Neural progenitor cell (in vitro differentiated cells): ENCODE measurements around the gene MANBA. TPM values are rescaled to one million over a fixed set of nuclear protein-coding genes. Genes with fewer than 3 reads are reported as not detected.

Experiments
- DNase-seq: peaks from one replicate; pipeline ENCODE4 v3.0.0-alpha.2; 2016; ENCODE audit warnings: low spot score
- H2AFZ ChIP-seq: fragments of 200-600 bp; sonication (generic); replicated peaks from 2 replicates; pipeline ENCODE4 v1.6.1; 2016; ENCODE audit warnings: antibody characterized with exemption
- H3F3A ChIP-seq: fragments of 200-600 bp; sonication (generic); 2 replicates; pipeline ENCODE4 v1.6.1; 2016; ENCODE audit warnings: antibody characterized with exemption, low read depth
- H3K27ac ChIP-seq: fragments of 200-600 bp; sonication (generic); 2 replicates; pipeline ENCODE4 v1.5.1; 2016; ENCODE audit warnings: mild to moderate bottlenecking
- H3K27me3 ChIP-seq: fragments of 200-600 bp; sonication (generic); 2 replicates; pipeline ENCODE4 v1.6.1; 2016; ENCODE audit warnings: mild to moderate bottlenecking, moderate library complexity
- H3K36me3 ChIP-seq: fragments of 200-600 bp; sonication (generic); 2 replicates; pipeline ENCODE4 v1.5.1; 2016
- H3K4me1 ChIP-seq: fragments of 200-600 bp; sonication (generic); 2 replicates; pipeline ENCODE4 v1.6.1; 2016; ENCODE audit warnings: mixed run types
- H3K4me2 ChIP-seq: fragments of 200-600 bp; sonication (generic); 2 replicates; pipeline ENCODE4 v1.6.1; 2016
- H3K4me3 ChIP-seq: fragments of 200-600 bp; sonication (generic); 2 replicates; pipeline ENCODE4 v1.5.1; 2016
- H3K79me2 ChIP-seq: fragments of 200-600 bp; sonication (generic); 2 replicates; pipeline ENCODE4 v1.6.1; 2016; ENCODE audit warnings: low read depth
- H3K9ac ChIP-seq: fragments of 200-600 bp; sonication (generic); 2 replicates; pipeline ENCODE4 v1.6.1; 2016
- H3K9me3 ChIP-seq: fragments of 200-600 bp; sonication (generic); 2 replicates; pipeline ENCODE4 v1.5.1; 2016; ENCODE audit warnings: low read depth
- H4K20me1 ChIP-seq: fragments of 200-600 bp; sonication (generic); 2 replicates; pipeline ENCODE4 v1.6.1; 2016; ENCODE audit warnings: low read depth
- H3K27ac Mint-ChIP-seq: 3 replicates; pipeline ENCODE4 v1.8.0; 2021; ENCODE audit warnings: mixed read lengths
- H3K27me3 Mint-ChIP-seq: 2 replicates; pipeline ENCODE4 v1.8.0; 2022; ENCODE audit warnings: low read depth, mild to moderate bottlenecking, inconsistent platforms, moderate library complexity, mixed read lengths; ENCODE audit not compliant: insufficient read depth
- H3K36me3 Mint-ChIP-seq: 3 replicates; pipeline ENCODE4 v1.8.0; 2021; ENCODE audit warnings: mixed read lengths
- H3K4me1 Mint-ChIP-seq: 3 replicates; pipeline ENCODE4 v1.8.0; 2021; ENCODE audit warnings: mixed read lengths
- H3K4me3 Mint-ChIP-seq: 3 replicates; pipeline ENCODE4 v1.8.0; 2021; ENCODE audit warnings: mild to moderate bottlenecking, moderate library complexity, mixed read lengths
- H3K9me3 Mint-ChIP-seq: 3 replicates; pipeline ENCODE4 v1.8.0; 2020; ENCODE audit warnings: mixed read lengths
- CTCF ChIP-seq: fragments of 200-600 bp; sonication (generic); IDR thresholded peaks from 2 replicates; pipeline ENCODE4 v1.5.1; 2017; ENCODE audit warnings: antibody characterized with exemption, mild to moderate bottlenecking
- EZH2 ChIP-seq: fragments of 200-600 bp; sonication (generic); IDR thresholded peaks from 2 replicates; pipeline ENCODE4 v1.6.1; 2017; ENCODE audit warnings: antibody characterized with exemption, mild to moderate bottlenecking, moderate library complexity
- EZH2phosphoT487 ChIP-seq: fragments of 200-600 bp; sonication (generic); IDR thresholded peaks from 2 replicates; pipeline ENCODE4 v1.6.1; 2017; ENCODE audit warnings: antibody characterized with exemption
- total RNA-seq: library from RNA; depleted of rRNA; stranded (reverse); fragments of >200 nt; gene quantifications from 2 replicates; pipeline ENCODE4 v1.2.3, GENCODE V29; 2015; ENCODE audit warnings: low replicate concordance

MANBA gene
- total RNA-seq, 1 donor from 2014 or later = 53.4 TPM

- no peak overlapping the region for H2AFZ ChIP-seq
These were observed 159.1 kb downstream of the MANBA start for GRCh38 chr4:102601586-102602227.

GRCh38 chr4:102600689-102601088 lies 160.1 kb downstream of the MANBA start:
- TF ChIP-seq CTCF = no peak
- TF ChIP-seq EZH2phosphoT487 = no peak
- TF ChIP-seq EZH2 = no peak
- Histone ChIP-seq H3K27ac (no peak overlapping the region), H3K79me2 (no peaks in the 10 kb centered on the region), H3F3A (no peaks in the 10 kb centered on the region), H3K27me3 (no peaks in the 10 kb centered on the region), H3K4me2 (no peak overlapping the region), H3K9me3 (no peaks in the 10 kb centered on the region), H3K36me3 (no peaks in the 10 kb centered on the region), H3K4me3 (no peak overlapping the region), H3K4me1 (no peaks in the 10 kb centered on the region), H3K9ac (no peak overlapping the region), H2AFZ (no peak overlapping the region), H4K20me1 (no peaks in the 10 kb centered on the region)
- Mint-ChIP-seq H3K4me3 (no peak overlapping the region), H3K9me3 (no peaks in the 10 kb centered on the region), H3K36me3 (peaks cover 10% of the 10 kb centered on the region), H3K4me1 (peaks cover 3% of the 10 kb centered on the region), H3K27me3 (no peaks in the 10 kb centered on the region), H3K27ac (no peak overlapping the region)
- DNase-seq = no peak

More at GRCh38 chr4:102601586-102602227, 159.1 kb downstream of the MANBA start:
- H3K4me2 ChIP-seq = no peak overlapping the region
- no peak for TF ChIP-seq CTCF
- no peak for TF ChIP-seq EZH2phosphoT487
- TF ChIP-seq EZH2 = no peak
- H3F3A ChIP-seq = no peaks in the 10 kb centered on the region
- H3K27me3 Mint-ChIP-seq = no peaks in the 10 kb centered on the region
- no peak overlapping the region for H3K27ac Mint-ChIP-seq
- DNase-seq = no peak
- H4K20me1 ChIP-seq = no peaks in the 10 kb centered on the region
- no peaks in the 10 kb centered on the region for H3K4me1 ChIP-seq
- no peaks in the 10 kb centered on the region for H3K36me3 ChIP-seq
- no peak overlapping the region for H3K4me3 ChIP-seq
- H3K79me2 ChIP-seq = no peaks in the 10 kb centered on the region
- peaks cover 8% of the 10 kb centered on the region for H3K36me3 Mint-ChIP-seq
- H3K4me3 Mint-ChIP-seq = no peak overlapping the region
- no peaks in the 10 kb centered on the region for H3K9me3 Mint-ChIP-seq
- H3K9me3 ChIP-seq = no peaks in the 10 kb centered on the region
- no peaks in the 10 kb centered on the region for H3K4me1 Mint-ChIP-seq
- no peaks in the 10 kb centered on the region for H3K27me3 ChIP-seq
- no peak overlapping the region for H3K9ac ChIP-seq
- no peak overlapping the region for H3K27ac ChIP-seq

DNA sequence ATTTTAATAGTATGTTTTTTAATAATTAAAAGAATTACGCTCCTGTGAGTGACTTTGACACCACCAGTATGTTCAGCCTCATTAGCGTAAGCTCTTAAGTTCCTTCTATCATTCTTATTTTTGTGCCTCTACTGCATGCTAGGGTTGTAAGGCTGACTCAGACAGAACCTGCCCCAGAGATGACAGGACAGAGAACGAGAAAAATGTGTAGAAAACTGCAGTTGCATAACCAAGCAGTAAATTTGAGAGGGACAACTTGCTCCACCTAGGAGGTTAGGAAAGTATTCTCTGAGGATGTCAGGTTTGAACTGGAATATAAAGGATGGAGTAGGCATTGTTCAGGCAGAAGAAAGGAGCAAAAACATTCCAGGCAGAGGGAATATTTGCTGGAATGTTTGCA lies 160.9 kb downstream of the MANBA start:
- H3K4me3 Mint-ChIP-seq = no peak overlapping the region
- Histone ChIP-seq H4K20me1 (no peaks in the 10 kb centered on the region), H3K9ac (no peak overlapping the region), H3F3A (no peaks in the 10 kb centered on the region), H3K79me2 (no peaks in the 10 kb centered on the region), H3K9me3 (no peaks in the 10 kb centered on the region), H3K4me1 (no peaks in the 10 kb centered on the region), H3K4me2 (no peak overlapping the region), H2AFZ (no peak overlapping the region), H3K27me3 (no peaks in the 10 kb centered on the region), H3K27ac (no peak overlapping the region), H3K4me3 (no peak overlapping the region), H3K36me3 (no peaks in the 10 kb centered on the region)
- H3K27ac Mint-ChIP-seq = no peak overlapping the region
- no peak for DNase-seq
- H3K9me3 Mint-ChIP-seq = no peaks in the 10 kb centered on the region
- H3K27me3 Mint-ChIP-seq = no peaks in the 10 kb centered on the region
- no peak for TF ChIP-seq EZH2
- no peak for TF ChIP-seq EZH2phosphoT487
- no peak for TF ChIP-seq CTCF
- H3K4me1 Mint-ChIP-seq = peaks cover 3% of the 10 kb centered on the region
- H3K36me3 Mint-ChIP-seq = peaks cover 13% of the 10 kb centered on the region
